HG02943 (cell line): ENCODE measurements around the gene SLC25A20.
A peak's percentile ranks its signal among the peaks of the same experiment; 100 is the strongest.
"Not testable (repeated sequence)": the region's sequence is repeated elsewhere in the genome, so short reads cannot be mapped to it uniquely, and the experiment has no call there.

Experiments used
- ATAC-seq: cut with Tn5 transposase; IDR thresholded peaks from one replicate; pipeline ENCODE4 v1.9.1; 2021; ENCODE audit warnings: mild to moderate bottlenecking, low read depth, moderate library complexity; ENCODE audit not compliant: unreplicated experiment

SLC25A20 gene

GRCh38 chr3:48847504-48848423 is 50.9 kb downstream of the SLC25A20 start, which contains the start of gene PRKAR2A:
Gene PRKAR2A, minus strand, starts transcription at chr3:48847874. Its CDS starts 278 bp downstream, at chr3:48847596.
- ATAC-seq = peak; percentile 78

DNA sequence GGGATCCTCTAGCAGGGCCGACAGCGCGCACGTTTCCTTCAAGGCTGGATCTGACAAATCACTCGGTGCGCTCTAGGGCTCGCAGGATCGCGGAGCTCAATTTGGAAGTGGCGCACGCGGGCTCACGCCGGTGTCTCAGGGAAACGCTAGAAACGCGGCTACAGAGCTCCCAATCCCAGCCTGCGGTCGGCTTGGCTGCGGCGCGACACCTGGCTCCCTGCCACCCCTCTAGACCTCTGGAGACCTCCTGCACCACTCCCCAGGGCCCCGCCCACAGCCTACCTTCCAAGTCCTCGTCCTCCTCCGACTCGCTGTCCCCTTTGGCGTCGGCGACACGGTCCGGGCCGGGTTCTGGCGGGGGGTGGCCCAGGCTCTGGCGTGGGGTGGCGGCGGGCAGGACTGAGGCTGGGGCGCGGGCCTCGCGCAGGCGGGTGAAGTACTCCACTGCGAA is 51.6 kb downstream of the SLC25A20 start:
- ATAC-seq = peak; percentile 26

DNA sequence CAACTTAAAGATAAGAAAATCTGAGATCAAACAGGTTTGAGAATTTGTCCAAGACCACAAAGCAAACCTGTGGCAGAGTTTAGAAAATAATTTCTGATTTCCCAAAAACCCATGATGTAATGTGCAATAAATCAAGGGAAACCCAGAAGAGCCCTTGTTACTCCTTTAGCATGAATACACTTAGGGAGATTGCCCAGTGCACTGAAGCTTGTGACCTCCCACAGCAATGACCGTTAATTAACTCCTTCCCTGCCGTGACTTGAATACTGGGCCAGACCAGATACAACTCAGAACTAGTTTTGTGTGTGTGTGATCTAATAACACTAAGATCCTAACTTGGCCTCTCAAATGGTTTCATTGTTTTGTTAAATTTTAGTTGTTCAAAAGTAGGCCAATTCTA is 53.5 kb downstream of the SLC25A20 start:
- no peak for ATAC-seq

- no peak for ATAC-seq
These were observed 61.5 kb downstream of the SLC25A20 start for GRCh38 chr3:48837163-48837562.

DNA sequence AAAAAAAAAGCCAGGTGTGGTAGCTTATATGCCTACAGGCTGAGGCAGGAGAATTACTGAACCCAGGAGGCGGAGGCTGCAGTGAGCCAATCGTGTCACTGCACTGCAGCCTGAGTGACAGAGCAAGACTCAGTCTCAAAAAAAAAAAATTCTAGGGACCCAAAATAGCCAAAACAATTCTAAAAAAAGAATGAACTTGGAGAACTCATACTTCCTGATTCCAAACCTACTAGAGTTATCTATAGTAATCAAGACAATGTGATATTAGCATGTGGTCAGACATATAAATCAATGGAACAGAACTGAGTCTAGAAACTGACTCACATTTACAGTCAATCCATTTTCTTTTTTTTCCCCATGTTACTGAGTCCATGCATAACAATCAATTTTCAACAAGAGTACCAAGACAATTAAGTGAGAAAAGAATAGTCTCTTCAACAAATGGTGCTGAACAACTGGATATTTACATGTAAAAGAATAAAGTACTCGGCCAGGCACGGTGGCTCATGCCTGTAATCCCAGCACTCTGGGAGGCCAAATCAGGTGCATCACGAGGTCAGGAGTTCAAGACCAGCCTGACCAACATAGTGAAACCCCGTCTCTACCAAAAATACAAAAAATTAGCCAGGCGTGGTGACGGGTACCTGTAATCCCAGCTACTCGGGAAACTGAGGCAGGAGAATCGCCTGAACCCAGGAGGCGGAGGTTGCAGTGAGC is 62.9 kb downstream of the SLC25A20 start:
- no peak for ATAC-seq

- no peak for ATAC-seq
These were observed 66.0 kb downstream of the SLC25A20 start for GRCh38 chr3:48832684-48833083.

GRCh38 chr3:48830715-48831114 is 68.0 kb downstream of the SLC25A20 start:
- no peak for ATAC-seq

- ATAC-seq = not testable (repeated sequence)
These were observed 69.2 kb downstream of the SLC25A20 start for GRCh38 chr3:48829525-48829924.

DNA sequence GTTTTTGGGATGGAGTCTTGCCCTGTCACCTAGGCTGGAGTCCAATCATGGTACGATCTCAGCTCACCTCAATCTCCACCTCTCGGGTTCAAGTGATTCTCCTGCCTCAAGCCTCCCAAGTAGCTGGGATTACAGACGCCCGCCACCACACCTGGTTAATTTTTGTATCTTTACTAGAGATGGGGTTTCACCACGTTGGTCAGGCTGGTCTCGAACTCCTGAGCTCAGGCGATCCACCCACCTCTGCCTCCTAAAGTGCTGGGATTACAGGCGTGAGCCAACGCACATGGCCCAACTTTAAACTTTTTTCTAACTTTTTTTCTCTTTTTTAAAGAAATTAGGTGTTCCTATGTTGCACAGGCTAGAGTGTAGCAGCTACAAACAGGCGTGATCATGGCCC is 70.8 kb downstream of the SLC25A20 start:
- not testable (repeated sequence) for ATAC-seq

GRCh38 chr3:48826451-48826850 is 72.2 kb downstream of the SLC25A20 start:
- ATAC-seq = no peak

- no peak for ATAC-seq
These were observed 77.9 kb downstream of the SLC25A20 start for GRCh38 chr3:48820612-48821324.

DNA sequence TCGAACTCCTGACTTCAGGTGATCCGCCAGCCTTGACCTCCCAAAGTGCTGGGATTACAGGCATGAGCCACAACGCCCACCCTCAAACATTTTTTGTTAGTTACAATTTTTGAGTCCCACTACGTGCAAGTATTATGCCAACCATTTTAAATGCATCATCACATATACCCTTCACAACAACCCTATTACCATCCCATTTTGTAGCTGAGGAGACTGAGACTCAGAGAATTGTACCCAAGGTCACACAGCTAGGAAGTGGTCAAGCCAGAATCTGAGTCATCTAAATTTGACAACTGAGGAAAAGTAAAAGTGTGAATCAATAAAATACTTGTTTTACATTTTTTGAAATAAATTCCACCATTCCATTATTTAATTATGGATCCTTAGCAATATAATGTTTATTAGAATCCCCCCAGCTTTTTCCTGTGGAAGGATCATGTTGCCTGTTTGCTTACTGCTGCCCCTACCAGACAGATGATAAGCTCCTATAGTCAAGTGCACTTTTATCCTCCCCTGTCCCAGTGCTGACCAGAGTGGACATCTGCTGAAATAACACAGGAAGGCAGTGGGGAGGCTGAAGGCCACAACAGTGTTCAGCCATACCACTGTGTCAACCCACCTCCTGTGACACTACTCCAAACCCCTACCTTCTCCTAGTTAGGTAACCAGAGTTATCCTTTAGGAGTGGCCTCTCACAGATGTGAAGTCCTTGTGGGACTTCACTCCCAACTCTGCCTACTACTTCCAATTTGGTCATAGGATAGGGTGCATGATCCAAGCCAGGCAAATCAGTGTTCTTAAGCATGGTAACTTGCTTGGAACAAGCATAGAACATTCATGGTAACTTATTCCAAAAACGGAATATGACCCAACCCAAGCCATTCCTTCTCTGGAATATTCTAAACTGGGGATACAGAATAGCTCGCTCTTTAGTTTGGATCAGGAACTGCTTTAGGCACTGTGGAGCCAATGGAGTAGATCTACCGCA is 79.2 kb downstream of the SLC25A20 start:
- no peak for ATAC-seq

DNA sequence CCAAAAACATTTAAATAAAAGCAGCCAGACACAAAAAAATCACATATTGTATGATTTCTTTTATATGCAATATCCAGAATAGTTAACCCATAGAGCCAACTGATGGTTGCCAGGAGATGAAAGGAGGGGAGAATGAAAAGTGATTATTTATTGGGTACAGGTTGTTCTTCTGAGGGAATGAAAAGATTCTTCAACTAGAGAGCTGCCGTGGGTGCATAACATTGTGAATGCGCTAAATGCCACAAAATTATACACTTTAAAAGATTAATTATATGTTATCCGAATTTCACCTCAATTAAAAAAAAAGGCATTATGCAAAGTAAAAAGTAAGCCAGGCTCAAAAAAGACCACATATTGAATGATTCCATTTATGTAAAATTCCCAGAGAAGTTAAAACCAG is 87.2 kb downstream of the SLC25A20 start:
- no peak for ATAC-seq
